Hair follicle dermal papilla cell (primary cell): Measurements from ENCODE around the gene GOLGA8S. TPM values are rescaled to one million over a fixed set of nuclear protein-coding genes. Genes with fewer than 3 reads are reported as not detected.

Experiments used
- small RNA-seq: library from RNA; depleted of rRNA; stranded (forward); fragments of <200 nt; gene quantifications from one replicate; pipeline ENCODE3, GENCODE V24; 2012
- total RNA-seq: library from RNA; depleted of rRNA; stranded (reverse); fragments of >200 nt; gene quantifications from 2 replicates; pipeline ENCODE4 v1.2.3, GENCODE V29; 2012

The GOLGA8S gene, protein sequence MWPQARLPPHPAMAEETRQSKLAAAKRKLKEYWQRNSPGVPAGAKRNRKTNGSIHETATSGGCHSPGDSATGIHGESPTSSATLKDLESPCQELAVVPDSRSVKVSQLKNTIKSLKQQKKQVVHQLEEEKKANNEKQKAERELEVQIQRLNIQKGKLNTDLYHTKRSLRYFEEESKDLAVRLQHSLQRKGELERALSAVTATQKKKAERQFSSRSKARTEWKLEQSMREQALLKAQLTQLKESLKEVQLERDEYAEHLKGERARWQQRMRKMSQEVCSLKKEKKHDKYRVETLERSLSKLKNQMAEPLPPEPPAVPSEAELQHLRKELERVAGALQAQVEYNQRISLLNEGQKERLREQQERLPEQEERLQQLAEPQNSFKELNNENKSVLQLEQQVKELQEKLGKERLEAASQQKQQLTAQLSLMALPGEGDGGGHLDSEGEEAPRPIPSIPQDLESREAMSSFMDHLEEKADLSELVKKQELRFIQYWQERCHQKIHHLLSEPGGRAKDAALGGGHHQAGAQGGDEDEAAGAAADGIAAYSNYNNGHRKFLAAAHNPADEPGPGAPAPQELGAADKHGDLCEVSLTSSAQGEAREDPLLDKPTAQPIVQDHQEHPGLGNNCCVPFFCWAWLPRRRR
- total RNA-seq: not detected in 2 replicates

DNA sequence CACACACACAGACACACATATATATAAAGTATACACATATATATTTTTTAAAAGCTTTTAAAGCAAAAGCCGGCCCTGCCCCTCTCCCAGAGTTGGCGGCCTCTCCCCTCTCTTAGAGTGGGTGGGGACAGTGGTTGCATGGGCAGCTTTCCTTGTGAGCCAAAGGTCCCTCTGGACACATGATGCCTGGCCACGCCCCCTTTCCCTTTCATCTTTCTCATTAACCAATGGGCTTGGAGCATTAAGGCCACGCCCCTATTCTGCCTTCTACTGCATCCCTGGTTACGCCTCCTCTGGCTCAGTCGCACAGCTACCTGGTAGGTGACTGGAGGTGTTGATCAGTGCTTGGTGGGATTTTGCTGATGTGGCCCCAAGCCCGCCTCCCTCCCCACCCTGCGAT, at the start of gene GOLGA8S:
Gene GOLGA8S, plus strand, starts transcription at position 301 of the 400 bp plus-strand sequence. Its CDS starts 62 bp downstream, at position 363.

DNA sequence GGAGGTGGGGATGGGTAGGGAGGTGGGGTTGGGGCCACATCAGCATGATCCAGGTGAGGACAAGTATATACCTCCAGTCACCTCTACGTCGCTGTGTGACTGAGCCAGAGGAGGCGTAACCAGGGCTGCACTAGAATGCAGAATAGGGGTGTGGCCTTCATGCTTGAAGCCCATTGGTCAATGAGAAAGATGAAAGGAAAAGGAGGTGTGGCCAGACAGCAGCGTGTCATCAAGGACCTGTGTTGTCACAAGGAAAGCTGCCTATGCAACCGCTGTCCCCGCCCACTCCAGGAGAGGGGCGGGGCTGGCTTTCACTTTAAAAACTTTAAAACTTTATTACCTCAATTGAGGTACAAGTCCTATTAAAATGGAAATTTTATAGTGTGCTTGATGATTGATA, 20.5 kb upstream of the GOLGA8S start, which contains the start of gene GOLGA6L26:
Gene GOLGA6L26, minus strand, starts transcription at position 101 of the 400 bp plus-strand sequence. Its CDS starts 61 bp downstream, at position 40.

Small RNA genes lying within 50 kb of the gene (small RNA-seq; reads per million reads assigned to genes)
- gene RN7SL536P: not detected

Other genes starting within 250 kb of the GOLGA8S start
- gene GOLGA6L1, start 217.9 kb upstream of the GOLGA8S start, total RNA-seq: not detected in 2 replicates
- not detected in 2 replicates for gene GOLGA6L26, start 20.6 kb upstream of the GOLGA8S start, total RNA-seq
- not detected in 2 replicates for gene GOLGA6L2, start 92.5 kb downstream of the GOLGA8S start, total RNA-seq
- 0.85 TPM in 1 of 2 replicates, not detected in the other for gene MKRN3, start 210.9 kb downstream of the GOLGA8S start, total RNA-seq